Small intestine (tissue), 7 donors: Measurements from ENCODE around the gene TOX3. TPM values are rescaled to one million over a fixed set of nuclear protein-coding genes. Genes with fewer than 3 reads are reported as not detected.
A peak's percentile ranks its signal among the peaks of the same experiment; 100 is the strongest.

Experiments used
- DNase-seq, 2 donors: peaks; one replicate each; pipeline versions ENCODE4 v3.0.0 to v3.0.0-alpha.2; 2013
- FAIRE-seq: peaks from 2 replicates; lab custom pipeline; 2012; peaks lifted over from hg19 to GRCh38; lab: Jason Lieb, UNC
- H3K27ac ChIP-seq, 3 donors: one replicate each; pipeline ENCODE4 v1.5.1; 2013; ENCODE audit warnings: low read length in 2 of 3, mild to moderate bottlenecking in 2 of 3, control low read depth in 1 of 3, inconsistent platforms in 1 of 3, low read depth in 1 of 3, moderate library complexity in 1 of 3
- H3K27me3 ChIP-seq, 3 donors: one replicate each; pipeline ENCODE4 v1.6.1; 2013; ENCODE audit warnings: low read length in 3 of 3, inconsistent platforms in 1 of 3; ENCODE audit not compliant: control insufficient read depth in 3 of 3, insufficient read depth in 3 of 3
- H3K36me3 ChIP-seq, 3 donors: one replicate each; pipeline ENCODE4 v1.6.1; 2013; ENCODE audit warnings: low read length in 3 of 3, inconsistent platforms in 1 of 3, low read depth in 1 of 3, mild to moderate bottlenecking in 1 of 3, moderate library complexity in 1 of 3; ENCODE audit not compliant: control insufficient read depth in 3 of 3, insufficient read depth in 2 of 3
- H3K4me1 ChIP-seq, 3 donors: one replicate each; pipeline ENCODE4 v1.6.1; 2013; ENCODE audit warnings: low read length in 2 of 3, inconsistent platforms in 1 of 3, low read depth in 1 of 3, mild to moderate bottlenecking in 1 of 3, moderate library complexity in 1 of 3; ENCODE audit not compliant: control insufficient read depth in 3 of 3, insufficient read depth in 2 of 3
- H3K4me3 ChIP-seq, 3 donors: one replicate each; pipeline ENCODE4 v1.5.1; 2013; ENCODE audit warnings: low read length in 3 of 3, control low read depth in 1 of 3, inconsistent platforms in 1 of 3, low read depth in 1 of 3, mild to moderate bottlenecking in 1 of 3, moderate library complexity in 1 of 3
- H3K9me3 ChIP-seq, 2 donors: one replicate each; pipeline ENCODE4 v1.6.1; 2013; ENCODE audit warnings: low read depth in 1 of 2, low read length in 1 of 2; ENCODE audit not compliant: control insufficient read depth in 2 of 2, insufficient read depth in 1 of 2
- WGBS, 3 donors: extraction: QIAGEN DNeasy Blood & Tissue Kit; methylation state at CpG; one replicate each; pipeline ENCODE4 v1.1.7; 2013; 5-methylcytosine and 5-hydroxymethylcytosine counted together
- polyA plus RNA-seq, 4 donors: library from polyadenylated mRNA; stranded (reverse) in 3 of 4; unstranded in 1 of 4; fragments of 200-250 nt in 3 of 4; fragments of 120-200 nt in 1 of 4; gene quantifications; one replicate each; pipeline versions ENCODE4 v1.2.1 to v1.2.3, GENCODE V29; 2013
- donor health status: healthy with polysubstance abuse.
- donor health status: control.
- donor health status: control.
- donor health status: Bipolar disorder and iron deficiency.
- donor health status: healthy.

Gene TOX3
- polyA plus RNA-seq, 4 donors, result 8.9 to 13.1 (median 9.7) TPM

- Histone ChIP-seq H3K27me3 (no peaks in the 10 kb centered on the region), H3K4me3 (no peak overlapping the region), H3K4me1 (peaks cover 0 to 27% (median 0%) of the 10 kb centered on the region in 3 donors), H3K27ac (no peak overlapping the region), H3K36me3 (no peaks in the 10 kb centered on the region), H3K9me3 (no peaks in the 10 kb centered on the region)
- DNase-seq (peak in 1 of 2 donors; percentile 40), FAIRE-seq (no peak)
- 39 to 60% (median 43%) methylated on average over 3 of the region's 3 CpGs for WGBS, 3 donors
These were observed 33.5 kb upstream of the TOX3 start for GRCh38 chr16:52580488-52580887.

GRCh38 chr16:52578829-52579498 lies 32.0 kb upstream of the TOX3 start:
- H3K4me3 ChIP-seq, result no peak overlapping the region
- no peak for DNase-seq
- no peaks in the 10 kb centered on the region for H3K9me3 ChIP-seq
- H3K27ac ChIP-seq, result peak overlapping the region in 1 of 3 donors; percentile 68
- H3K27me3 ChIP-seq, result no peaks in the 10 kb centered on the region
- no peak for FAIRE-seq
- 86 to 94% (median 91%) methylated on average over 4 of the region's 4 CpGs for WGBS, 3 donors
- H3K36me3 ChIP-seq, result no peaks in the 10 kb centered on the region
- peaks cover 0 to 33% (median 4%) of the 10 kb centered on the region in 3 donors for H3K4me1 ChIP-seq

- FAIRE-seq, result no peak
- peaks cover 0 to 35% (median 4%) of the 10 kb centered on the region in 3 donors for H3K4me1 ChIP-seq
- H3K36me3 ChIP-seq, result no peaks in the 10 kb centered on the region
- peak; percentile 85 to 86 for DNase-seq
- H3K4me3 ChIP-seq, result no peak overlapping the region
- peak overlapping the region in 1 of 3 donors; percentile 68 for H3K27ac ChIP-seq
- H3K27me3 ChIP-seq, result no peaks in the 10 kb centered on the region
- no peaks in the 10 kb centered on the region for H3K9me3 ChIP-seq
- WGBS, 3 donors, result 17 to 58% (median 27%) methylated on average over 11 of the region's 11 CpGs
These were observed 31.3 kb upstream of the TOX3 start for GRCh38 chr16:52578007-52578828.

GRCh38 chr16:52577130-52577706 lies 30.3 kb upstream of the TOX3 start:
- WGBS, 3 donors, result 76 to 83% (median 80%) methylated on average over 9 of the region's 9 CpGs
- Histone ChIP-seq H3K4me1 (peaks cover 4 to 45% (median 6%) of the 10 kb centered on the region in 3 donors), H3K27me3 (no peaks in the 10 kb centered on the region), H3K27ac (no peak overlapping the region), H3K36me3 (no peaks in the 10 kb centered on the region), H3K9me3 (no peaks in the 10 kb centered on the region), H3K4me3 (no peak overlapping the region)
- no peak for DNase-seq
- FAIRE-seq, result no peak

GRCh38 chr16:52573365-52574299 lies 26.7 kb upstream of the TOX3 start:
- H3K9me3 ChIP-seq, result no peaks in the 10 kb centered on the region
- peaks cover 6 to 40% (median 6%) of the 10 kb centered on the region in 3 donors for H3K4me1 ChIP-seq
- H3K36me3 ChIP-seq, result no peaks in the 10 kb centered on the region
- H3K27me3 ChIP-seq, result no peaks in the 10 kb centered on the region
- DNase-seq, result peak; percentile 84 to 93
- no peak overlapping the region for H3K4me3 ChIP-seq
- WGBS, 3 donors, result 18 to 60% (median 26%) methylated on average over 7 of the region's 7 CpGs
- FAIRE-seq, result no peak
- H3K27ac ChIP-seq, result peak overlapping the region; percentile 33 to 92 (median 91)

- peak overlapping the region in 2 of 3 donors; percentile 32 to 91 for H3K27ac ChIP-seq
- peaks cover 6 to 31% (median 6%) of the 10 kb centered on the region in 3 donors for H3K4me1 ChIP-seq
- H3K9me3 ChIP-seq, result no peaks in the 10 kb centered on the region
- WGBS, 3 donors, result 40 to 62% (median 40%) methylated on average over 1 of the region's 1 CpG
- FAIRE-seq (no peak), DNase-seq (peak; percentile 32 to 65)
- H3K4me3 ChIP-seq, result no peak overlapping the region
- no peaks in the 10 kb centered on the region for H3K36me3 ChIP-seq
- no peaks in the 10 kb centered on the region for H3K27me3 ChIP-seq
These were observed 25.7 kb upstream of the TOX3 start for GRCh38 chr16:52572656-52573055.

GRCh38 chr16:52570495-52571091 lies 23.6 kb upstream of the TOX3 start:
- H3K27ac ChIP-seq, result no peak overlapping the region
- WGBS, 3 donors, result 82 to 86% (median 86%) methylated on average over 4 of the region's 4 CpGs
- no peaks in the 10 kb centered on the region for H3K27me3 ChIP-seq
- DNase-seq (no peak), FAIRE-seq (no peak)
- no peak overlapping the region for H3K4me3 ChIP-seq
- H3K4me1 ChIP-seq, result peaks cover 6 to 19% (median 6%) of the 10 kb centered on the region in 3 donors
- no peaks in the 10 kb centered on the region for H3K36me3 ChIP-seq
- no peaks in the 10 kb centered on the region for H3K9me3 ChIP-seq
